ENCODE measurements around the gene UNK. TPM values are rescaled to one million over a fixed set of nuclear protein-coding genes. Genes with fewer than 3 reads are reported as not detected.

UNK gene
- total RNA-seq, 2 donors from 2014 or later = 18.4 to 59.7 TPM

GRCh38 chr17:75773121-75773807, 11.3 kb upstream of the UNK start:
- ATAC-seq = no peak
- intact Hi-C loops (cut with DNase I) = no loop called here

GRCh38 chr17:75773808-75774470, 10.7 kb upstream of the UNK start:
- Histone ChIP-seq H3K27me3 (no peaks in the 10 kb centered on the region), H3K9me3 (no peaks in the 10 kb centered on the region), H3K27ac (no peak overlapping the region), H3K36me3 (replicated peaks in 1 of 2; ENCODE audit: insufficient read depth in 1 of 2, low read depth in 2 of 2) (peaks cover 7 to 12% of the 10 kb centered on the region in 2 donors), H3K4me1 (peaks cover 47% of the 10 kb centered on the region), H3K4me3 (no peak overlapping the region)
- 83 to 93% methylated on average over 9 to 15 of the region's 15 CpGs for WGBS, 2 donors
- TF ChIP-seq POLR2A (IDR thresholded peaks at IDR 0.05) (no peak), CTCF (IDR thresholded peaks at IDR 0.05) (peak in 2 of 7 experiments; percentile 7 to 19)
- no peak for ATAC-seq
- peak in 2 of 4 donors; percentile 29 to 52 for DNase-seq
- intact Hi-C loops (cut with DNase I) = no loop called here

More at GRCh38 chr17:75773121-75773807, 11.3 kb upstream of the UNK start:
- no peaks in the 10 kb centered on the region for H3K27me3 ChIP-seq
- peak in 1 of 3 donors; percentile 7 for TF ChIP-seq POLR2A (IDR thresholded peaks at IDR 0.05)
- TF ChIP-seq CTCF (IDR thresholded peaks at IDR 0.05) = no peak
- peaks cover 6 to 7% of the 10 kb centered on the region in 2 donors for H3K36me3 ChIP-seq (replicated peaks in 1 of 2; ENCODE audit: insufficient read depth in 1 of 2, low read depth in 2 of 2)
- peaks cover 47% of the 10 kb centered on the region for H3K4me1 ChIP-seq
- DNase-seq = peak in 1 of 4 donors; percentile 16
- 89 to 93% methylated on average over 12 of the region's 12 CpGs for WGBS, 2 donors
- H3K4me3 ChIP-seq = no peak overlapping the region
- H3K27ac ChIP-seq = no peak overlapping the region
- no peaks in the 10 kb centered on the region for H3K9me3 ChIP-seq

GRCh38 chr17:75774471-75774990, 10.1 kb upstream of the UNK start:
- intact Hi-C loops (cut with DNase I) = no loop called here
- no peaks in the 10 kb centered on the region for H3K9me3 ChIP-seq
- peaks cover 43% of the 10 kb centered on the region for H3K4me1 ChIP-seq
- no peak for ATAC-seq
- H3K36me3 ChIP-seq (replicated peaks in 1 of 2; ENCODE audit: insufficient read depth in 1 of 2, low read depth in 2 of 2) = peaks cover 7 to 12% of the 10 kb centered on the region in 2 donors
- 90 to 95% methylated on average over 3 to 4 of the region's 4 CpGs for WGBS, 2 donors
- peak overlapping the region in 1 of 4 donors; percentile 29 for H3K27ac ChIP-seq
- DNase-seq = peak in 3 of 4 donors; percentile 29 to 52 (median 44)
- H3K27me3 ChIP-seq = no peaks in the 10 kb centered on the region
- TF ChIP-seq CTCF (IDR thresholded peaks at IDR 0.05) (no peak), POLR2A (IDR thresholded peaks at IDR 0.05) (peak in 1 of 3 donors; percentile 29)
- H3K4me3 ChIP-seq = no peak overlapping the region

- Histone ChIP-seq H3K9me3 (no peaks in the 10 kb centered on the region), H3K4me1 (peaks cover 38% of the 10 kb centered on the region), H3K4me3 (no peak overlapping the region), H3K36me3 (replicated peaks in 1 of 2; ENCODE audit: insufficient read depth in 1 of 2, low read depth in 2 of 2) (peaks cover 7 to 12% of the 10 kb centered on the region in 2 donors), H3K27ac (peak overlapping the region in 3 of 4 donors; percentile 0 to 48 (median 29)), H3K27me3 (no peaks in the 10 kb centered on the region)
- DNase-seq (peak in 3 of 4 donors; percentile 26 to 63 (median 58)), ATAC-seq (no peak)
- intact Hi-C loops (cut with DNase I) = no loop called here
- WGBS, 2 donors = 49 to 61% methylated on average over 6 of the region's 6 CpGs
- peak; percentile 9 to 49 (median 46) for TF ChIP-seq POLR2A (IDR thresholded peaks at IDR 0.05)
- no peak for TF ChIP-seq CTCF (IDR thresholded peaks at IDR 0.05)
These were observed 9.5 kb upstream of the UNK start for GRCh38 chr17:75774991-75775668.
